ENCODE data around the gene PRKCB. TPM values are rescaled to one million over a fixed set of nuclear protein-coding genes. Genes with fewer than 3 reads are reported as not detected.

The PRKCB gene
- total RNA-seq, 2 experiments from 2014 or later, result 21.0 to 51.6 TPM

DNA sequence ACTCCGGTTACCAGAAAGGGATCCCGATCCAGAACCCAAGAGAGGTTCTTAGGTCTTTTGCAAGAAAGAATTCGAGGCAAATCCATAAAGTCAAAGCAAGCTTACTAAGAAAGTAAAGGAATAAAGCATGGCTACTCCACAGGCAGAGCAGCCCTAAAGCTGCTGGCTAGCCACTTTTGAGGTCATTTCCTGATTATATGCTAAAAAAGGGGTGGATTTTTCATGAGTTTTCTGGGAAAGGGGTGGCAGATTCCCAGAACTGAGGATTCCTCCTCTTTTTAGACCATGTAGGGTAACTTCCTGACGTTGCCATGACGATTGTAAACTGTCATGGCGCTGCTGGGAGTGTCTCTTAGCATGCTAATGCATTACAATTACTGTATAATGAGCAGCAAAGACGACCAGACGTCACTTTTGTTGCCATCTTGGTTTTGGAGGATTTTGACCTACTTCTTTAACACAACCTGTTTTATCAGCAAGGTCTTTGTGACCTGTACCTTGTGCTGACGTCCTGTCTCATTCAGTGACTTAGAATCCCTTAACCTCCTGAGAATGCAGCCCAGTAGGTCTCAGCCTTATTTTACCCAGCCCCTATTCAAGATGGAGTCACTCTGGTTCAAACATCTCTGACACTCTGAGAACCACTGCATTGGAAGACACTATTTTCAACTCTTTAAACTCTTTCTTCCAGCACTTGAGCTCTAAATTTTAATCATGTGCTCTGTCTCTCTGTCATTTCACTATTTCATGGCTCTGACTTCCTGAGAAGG is 216.7 kb downstream of the PRKCB start:
- no peaks in the 10 kb centered on the region for H3K9me3 ChIP-seq (ENCODE audit: low read length)
- POLR2A ChIA-PET, result no interaction called here
- DNase-seq (ENCODE audit: low spot score), result no peak
- H3K4me2 ChIP-seq (ENCODE audit: low read length), result no peak overlapping the region
- H3K9me2 ChIP-seq (ENCODE audit: insufficient read depth, low read length), result no peaks in the 10 kb centered on the region
- H3K27ac ChIP-seq (ENCODE audit: low read depth, low read length, poor library complexity, severe bottlenecking), result no peak overlapping the region
- no TSS peak for BruUV-seq (replicated peaks)
- CTCF ChIA-PET (ENCODE audit: unreplicated experiment), result no interaction called here
- no peak overlapping the region for H3K4me3 ChIP-seq (ENCODE audit: low read depth, low read length, poor library complexity, severe bottlenecking)
- intact Hi-C loops (cut with micrococcal nuclease; ENCODE audit: unreplicated experiment), result loop anchor here (10.0 kb wide), 1 partner anchor 372 kb away; no protein-coding TSS in a partner anchor
- H3K79me2 ChIP-seq (ENCODE audit: insufficient read depth, low read depth, low read length), result no peaks in the 10 kb centered on the region
- H3K36me3 ChIP-seq (ENCODE audit: insufficient read depth, low read length), result no peaks in the 10 kb centered on the region
- H3K4me1 ChIP-seq (ENCODE audit: insufficient read depth, low read length, poor library complexity, severe bottlenecking), result no peaks in the 10 kb centered on the region
- TF ChIP-seq, protein P1, sequence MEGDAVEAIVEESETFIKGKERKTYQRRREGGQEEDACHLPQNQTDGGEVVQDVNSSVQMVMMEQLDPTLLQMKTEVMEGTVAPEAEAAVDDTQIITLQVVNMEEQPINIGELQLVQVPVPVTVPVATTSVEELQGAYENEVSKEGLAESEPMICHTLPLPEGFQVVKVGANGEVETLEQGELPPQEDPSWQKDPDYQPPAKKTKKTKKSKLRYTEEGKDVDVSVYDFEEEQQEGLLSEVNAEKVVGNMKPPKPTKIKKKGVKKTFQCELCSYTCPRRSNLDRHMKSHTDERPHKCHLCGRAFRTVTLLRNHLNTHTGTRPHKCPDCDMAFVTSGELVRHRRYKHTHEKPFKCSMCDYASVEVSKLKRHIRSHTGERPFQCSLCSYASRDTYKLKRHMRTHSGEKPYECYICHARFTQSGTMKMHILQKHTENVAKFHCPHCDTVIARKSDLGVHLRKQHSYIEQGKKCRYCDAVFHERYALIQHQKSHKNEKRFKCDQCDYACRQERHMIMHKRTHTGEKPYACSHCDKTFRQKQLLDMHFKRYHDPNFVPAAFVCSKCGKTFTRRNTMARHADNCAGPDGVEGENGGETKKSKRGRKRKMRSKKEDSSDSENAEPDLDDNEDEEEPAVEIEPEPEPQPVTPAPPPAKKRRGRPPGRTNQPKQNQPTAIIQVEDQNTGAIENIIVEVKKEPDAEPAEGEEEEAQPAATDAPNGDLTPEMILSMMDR (conservative IDR thresholded peaks at IDR 0.05; ENCODE audit: low read length), result no peak
- TF ChIP-seq EZH2phosphoT487 (IDR thresholded peaks at IDR 0.05; ENCODE audit: borderline replicate concordance, low read depth, low read length), result no peak
- H4K20me1 ChIP-seq (ENCODE audit: insufficient read depth, low read length), result no peaks in the 10 kb centered on the region
- no peak overlapping the region for H2AFZ ChIP-seq (ENCODE audit: low read length)

DNA sequence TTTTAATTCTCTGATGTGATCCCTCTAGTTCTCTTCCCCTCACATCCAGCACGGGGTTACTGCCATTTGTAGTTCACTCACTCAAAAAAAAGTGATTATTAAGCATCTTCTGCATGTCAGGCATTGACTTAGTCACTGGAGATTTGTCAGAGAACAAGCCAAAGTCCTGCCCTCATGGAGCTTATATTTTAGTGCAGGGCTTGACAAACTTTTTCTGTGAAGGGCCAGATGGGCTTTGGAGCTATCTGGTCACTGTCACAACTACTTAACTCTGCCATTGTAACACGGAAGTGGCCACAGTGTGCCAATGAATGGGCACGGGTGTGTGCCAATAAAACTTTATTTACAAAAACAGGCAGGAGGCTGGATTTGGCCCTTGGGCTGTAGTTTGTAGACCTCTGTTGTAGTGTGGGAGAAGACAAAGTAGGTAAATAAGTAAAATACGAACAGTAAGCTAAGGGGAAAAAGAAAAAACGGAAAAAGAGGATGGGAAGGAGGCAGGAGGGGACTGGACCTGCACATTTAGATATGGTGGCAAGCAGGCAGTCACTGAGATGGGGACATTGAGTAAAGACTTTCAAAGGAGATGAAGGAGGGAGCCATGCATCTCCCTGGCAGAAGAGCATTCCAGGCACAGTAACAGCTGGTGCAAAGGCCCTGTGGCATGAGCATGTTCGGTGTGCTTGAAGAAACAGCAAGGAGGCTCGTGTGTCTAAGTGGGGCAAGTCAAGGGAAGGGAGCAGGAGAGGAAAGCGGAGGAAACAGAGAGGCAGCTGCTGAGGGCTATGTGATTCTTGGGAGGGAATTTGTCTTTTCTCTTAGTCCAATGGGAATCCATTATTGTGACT is 217.5 kb downstream of the PRKCB start:
- H3K9me2 ChIP-seq (ENCODE audit: insufficient read depth, low read length), result no peaks in the 10 kb centered on the region
- no peak overlapping the region for H3K4me2 ChIP-seq (ENCODE audit: low read length)
- TF ChIP-seq, protein P1 (conservative IDR thresholded peaks at IDR 0.05; ENCODE audit: low read length), result no peak
- no peak for TF ChIP-seq EZH2phosphoT487 (IDR thresholded peaks at IDR 0.05; ENCODE audit: borderline replicate concordance, low read depth, low read length)
- H3K36me3 ChIP-seq (ENCODE audit: insufficient read depth, low read length), result no peaks in the 10 kb centered on the region
- ChIA-PET POLR2A (interaction anchor here (0.6 kb wide), 1 partner anchor 324 kb away, joined by 4 read pairs; no protein-coding TSS in a partner anchor), CTCF (ENCODE audit: unreplicated experiment) (no interaction called here)
- no peaks in the 10 kb centered on the region for H4K20me1 ChIP-seq (ENCODE audit: insufficient read depth, low read length)
- H3K27ac ChIP-seq (ENCODE audit: low read depth, low read length, poor library complexity, severe bottlenecking), result no peak overlapping the region
- no peaks in the 10 kb centered on the region for H3K79me2 ChIP-seq (ENCODE audit: insufficient read depth, low read depth, low read length)
- H3K9me3 ChIP-seq (ENCODE audit: low read length), result no peaks in the 10 kb centered on the region
- H2AFZ ChIP-seq (ENCODE audit: low read length), result no peak overlapping the region
- intact Hi-C loops (cut with micrococcal nuclease; ENCODE audit: unreplicated experiment), result loop anchor here (10.0 kb wide), 1 partner anchor 371 kb away; no protein-coding TSS in a partner anchor
- H3K4me3 ChIP-seq (ENCODE audit: low read depth, low read length, poor library complexity, severe bottlenecking), result no peak overlapping the region
- no peak for DNase-seq (ENCODE audit: low spot score)
- no TSS peak for BruUV-seq (replicated peaks)
- no peaks in the 10 kb centered on the region for H3K4me1 ChIP-seq (ENCODE audit: insufficient read depth, low read length, poor library complexity, severe bottlenecking)

Measured in OCI-LY7 (cell line).